Measurements from ENCODE around the gene ABHD11.

Gene ABHD11

DNA sequence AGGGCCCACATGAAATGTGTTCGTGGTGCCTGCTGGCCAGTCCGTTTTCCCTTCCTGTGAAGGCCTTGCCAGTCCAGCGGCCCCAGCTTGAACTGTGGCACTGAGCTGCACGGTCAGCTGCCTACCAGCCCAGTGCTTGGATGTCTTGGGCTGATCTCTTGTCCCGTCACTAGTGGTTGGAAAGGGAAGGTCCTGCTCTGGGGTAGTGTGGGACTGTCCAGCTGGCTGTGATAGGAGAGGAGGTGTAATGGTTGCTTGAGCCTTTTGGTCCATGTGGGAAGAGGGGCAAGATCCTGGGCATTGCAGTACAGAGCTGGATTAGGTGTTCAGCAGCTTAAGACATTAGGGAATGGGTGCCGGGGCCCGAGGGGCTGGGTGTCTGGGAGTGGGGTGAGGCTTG is 40.2 kb downstream of the ABHD11 start:
- no peak for TF ChIP-seq CTCF (IDR thresholded peaks at IDR 0.05)
- no peak for DNase-seq (ENCODE audit: low spot score)
- H3K27ac ChIP-seq = no peak overlapping the region
- H3K4me3 ChIP-seq = no peak overlapping the region

DNA sequence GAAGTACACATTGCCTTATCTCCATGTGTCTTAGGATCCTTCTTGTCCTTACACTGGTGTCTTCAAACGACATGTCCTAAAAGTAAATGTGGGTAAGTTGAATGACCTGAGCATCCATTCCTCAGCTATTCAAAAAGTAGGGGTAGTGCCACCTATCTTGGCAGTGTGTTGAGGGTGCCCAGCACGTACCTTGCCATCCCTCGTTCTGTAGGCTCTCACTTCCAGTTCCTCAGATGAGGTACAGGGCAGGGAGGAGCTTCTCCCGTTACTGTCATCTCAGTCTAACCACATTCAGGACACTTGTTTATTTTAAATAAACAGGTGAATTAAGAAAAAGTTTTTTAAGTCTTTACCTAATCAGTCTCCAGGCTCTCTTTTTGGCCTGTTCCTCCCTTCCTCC is 42.2 kb downstream of the ABHD11 start:
- no peak for DNase-seq (ENCODE audit: low spot score)
- no peak overlapping the region for H3K27ac ChIP-seq
- no peak overlapping the region for H3K4me3 ChIP-seq
- no peak for TF ChIP-seq CTCF (IDR thresholded peaks at IDR 0.05)

DNA sequence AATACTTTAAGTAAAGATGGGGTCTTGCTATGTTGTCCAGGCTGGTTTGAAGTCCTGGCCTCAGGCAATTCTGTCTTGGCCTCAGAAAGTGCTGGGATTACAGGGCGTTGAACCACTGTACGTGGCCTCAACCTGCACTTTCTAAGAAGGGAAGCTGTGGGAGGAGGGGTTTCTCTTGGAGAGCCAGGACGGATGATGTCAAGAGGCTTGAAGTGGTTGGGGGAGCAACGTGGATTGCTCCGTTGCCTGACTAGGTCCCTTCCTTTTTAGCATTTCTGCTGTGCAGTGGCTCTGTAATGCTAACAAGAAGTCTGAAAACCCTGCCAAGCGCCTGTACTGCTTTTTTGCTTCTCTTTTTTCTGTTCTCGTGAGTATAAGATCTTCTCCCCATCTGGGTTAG is 48.0 kb downstream of the ABHD11 start:
- no peak for TF ChIP-seq CTCF (IDR thresholded peaks at IDR 0.05)
- H3K27ac ChIP-seq = no peak overlapping the region

GRCh38 chr7:73688288-73688687 is 50.3 kb downstream of the ABHD11 start:
- Histone ChIP-seq H3K4me3 (no peak overlapping the region), H3K27ac (no peak overlapping the region)
- DNase-seq (ENCODE audit: low spot score) = no peak
- TF ChIP-seq CTCF (IDR thresholded peaks at IDR 0.05) = no peak

More for the DNA sequence above, 48.0 kb downstream of the ABHD11 start:
- no peak overlapping the region for H3K4me3 ChIP-seq
- no peak for DNase-seq (ENCODE audit: low spot score)
